Measurements from ENCODE around the gene OR51B6.

DNA sequence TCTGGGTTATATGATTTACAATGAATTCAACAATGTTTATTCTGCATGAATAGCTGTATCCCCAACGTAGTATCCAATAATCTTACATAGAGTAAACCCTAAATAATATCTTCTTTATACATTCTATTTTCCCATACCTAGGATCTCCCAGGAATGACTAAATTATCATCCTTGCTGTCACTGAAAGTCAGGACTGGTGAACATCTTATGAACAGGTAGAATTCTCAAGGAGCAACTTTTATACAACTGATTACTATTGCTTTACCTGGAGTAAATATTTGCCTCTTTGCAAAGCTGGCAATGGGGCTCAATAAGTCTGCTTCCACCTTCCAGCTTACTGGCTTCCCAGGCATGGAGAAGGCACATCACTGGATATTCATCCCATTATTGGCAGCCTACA is at the start of gene OR51B6:
- TF ChIP-seq CTCF (IDR thresholded peaks at IDR 0.05): no peak
- no peak for TF ChIP-seq POLR2AphosphoS5 (IDR thresholded peaks at IDR 0.05; ENCODE audit: low read depth, low read length)
- TF ChIP-seq, protein P1, sequence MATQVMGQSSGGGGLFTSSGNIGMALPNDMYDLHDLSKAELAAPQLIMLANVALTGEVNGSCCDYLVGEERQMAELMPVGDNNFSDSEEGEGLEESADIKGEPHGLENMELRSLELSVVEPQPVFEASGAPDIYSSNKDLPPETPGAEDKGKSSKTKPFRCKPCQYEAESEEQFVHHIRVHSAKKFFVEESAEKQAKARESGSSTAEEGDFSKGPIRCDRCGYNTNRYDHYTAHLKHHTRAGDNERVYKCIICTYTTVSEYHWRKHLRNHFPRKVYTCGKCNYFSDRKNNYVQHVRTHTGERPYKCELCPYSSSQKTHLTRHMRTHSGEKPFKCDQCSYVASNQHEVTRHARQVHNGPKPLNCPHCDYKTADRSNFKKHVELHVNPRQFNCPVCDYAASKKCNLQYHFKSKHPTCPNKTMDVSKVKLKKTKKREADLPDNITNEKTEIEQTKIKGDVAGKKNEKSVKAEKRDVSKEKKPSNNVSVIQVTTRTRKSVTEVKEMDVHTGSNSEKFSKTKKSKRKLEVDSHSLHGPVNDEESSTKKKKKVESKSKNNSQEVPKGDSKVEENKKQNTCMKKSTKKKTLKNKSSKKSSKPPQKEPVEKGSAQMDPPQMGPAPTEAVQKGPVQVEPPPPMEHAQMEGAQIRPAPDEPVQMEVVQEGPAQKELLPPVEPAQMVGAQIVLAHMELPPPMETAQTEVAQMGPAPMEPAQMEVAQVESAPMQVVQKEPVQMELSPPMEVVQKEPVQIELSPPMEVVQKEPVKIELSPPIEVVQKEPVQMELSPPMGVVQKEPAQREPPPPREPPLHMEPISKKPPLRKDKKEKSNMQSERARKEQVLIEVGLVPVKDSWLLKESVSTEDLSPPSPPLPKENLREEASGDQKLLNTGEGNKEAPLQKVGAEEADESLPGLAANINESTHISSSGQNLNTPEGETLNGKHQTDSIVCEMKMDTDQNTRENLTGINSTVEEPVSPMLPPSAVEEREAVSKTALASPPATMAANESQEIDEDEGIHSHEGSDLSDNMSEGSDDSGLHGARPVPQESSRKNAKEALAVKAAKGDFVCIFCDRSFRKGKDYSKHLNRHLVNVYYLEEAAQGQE (IDR thresholded peaks at IDR 0.05; ENCODE audit: insufficient read depth in 1 of 2, low read depth in 2 of 2, low read length in 1 of 2): no peak
- no peak for TF ChIP-seq SIN3A (IDR thresholded peaks at IDR 0.05; ENCODE audit: borderline replicate concordance, insufficient read depth, low read depth, low read length)
